Uterus (tissue), 2 donors: ENCODE measurements around the gene CLDN18.

Source experiments
- POLR2A ChIP-seq, 2 donors: fragments of 450-650 bp; IDR thresholded peaks; one replicate each; pipeline ENCODE4 v1.6.1; 2016; ENCODE audit warnings: antibody characterized with exemption in 2 of 2, mild to moderate bottlenecking in 1 of 2, moderate library complexity in 1 of 2
- TF ChIP-seq, protein P1 (sequence below), 4 experiments: fragments of 200-600 bp in 2 of 4; fragments of 450-650 bp in 2 of 4; sonication (generic) in 2 of 4; IDR thresholded peaks; one replicate each; pipeline ENCODE4 v1.5.1; 2016 to 2019; ENCODE audit warnings: antibody characterized with exemption in 4 of 4, mild to moderate bottlenecking in 2 of 4, moderate library complexity in 1 of 4

GRCh38 chr3:138046085-138046484 lies 36.1 kb downstream of the CLDN18 start:
- TF ChIP-seq, protein P1, sequence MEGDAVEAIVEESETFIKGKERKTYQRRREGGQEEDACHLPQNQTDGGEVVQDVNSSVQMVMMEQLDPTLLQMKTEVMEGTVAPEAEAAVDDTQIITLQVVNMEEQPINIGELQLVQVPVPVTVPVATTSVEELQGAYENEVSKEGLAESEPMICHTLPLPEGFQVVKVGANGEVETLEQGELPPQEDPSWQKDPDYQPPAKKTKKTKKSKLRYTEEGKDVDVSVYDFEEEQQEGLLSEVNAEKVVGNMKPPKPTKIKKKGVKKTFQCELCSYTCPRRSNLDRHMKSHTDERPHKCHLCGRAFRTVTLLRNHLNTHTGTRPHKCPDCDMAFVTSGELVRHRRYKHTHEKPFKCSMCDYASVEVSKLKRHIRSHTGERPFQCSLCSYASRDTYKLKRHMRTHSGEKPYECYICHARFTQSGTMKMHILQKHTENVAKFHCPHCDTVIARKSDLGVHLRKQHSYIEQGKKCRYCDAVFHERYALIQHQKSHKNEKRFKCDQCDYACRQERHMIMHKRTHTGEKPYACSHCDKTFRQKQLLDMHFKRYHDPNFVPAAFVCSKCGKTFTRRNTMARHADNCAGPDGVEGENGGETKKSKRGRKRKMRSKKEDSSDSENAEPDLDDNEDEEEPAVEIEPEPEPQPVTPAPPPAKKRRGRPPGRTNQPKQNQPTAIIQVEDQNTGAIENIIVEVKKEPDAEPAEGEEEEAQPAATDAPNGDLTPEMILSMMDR (IDR thresholded peaks at IDR 0.05): no peak
- no peak for TF ChIP-seq POLR2A (IDR thresholded peaks at IDR 0.05)
